ENCODE measurements around the gene TES. TPM values are rescaled to one million over a fixed set of nuclear protein-coding genes. Genes with fewer than 3 reads are reported as not detected.

Gene TES
- total RNA-seq, 1 donor from 2014 or later, result 82.8 TPM

GRCh38 chr7:116214921-116215320 lies 4.6 kb downstream of the TES start:
- no peaks in the 10 kb centered on the region for H3K27me3 Mint-ChIP-seq
- peak overlapping the region; percentile 19 for H3K27ac Mint-ChIP-seq
- ChIA-PET POLR2A (interaction anchor here (1.3 kb wide), 1 partner anchor 9 kb away, joined by 5 read pairs; no protein-coding TSS in a partner anchor), CTCF (interaction anchor here (1.4 kb wide), 1 partner anchor 41 kb away, joined by 3 read pairs; no protein-coding TSS in a partner anchor)
- TF ChIP-seq CTCF (IDR thresholded peaks at IDR 0.05), result no peak
- no peaks in the 10 kb centered on the region for H3K9me3 Mint-ChIP-seq
- peaks cover 28% of the 10 kb centered on the region for H3K36me3 Mint-ChIP-seq (ENCODE audit: low read depth)
- DNase-seq (no peak), ATAC-seq (ENCODE audit: low read depth) (no peak)
- H3K4me1 Mint-ChIP-seq, result peaks cover 77% of the 10 kb centered on the region
- H3K4me3 Mint-ChIP-seq, result peak overlapping the region; percentile 58
- intact Hi-C loops (cut with micrococcal nuclease), result loop anchor here (5.0 kb wide), 1 partner anchor 1293 kb away; the partner anchor contains the start of gene MDFIC

- CTCF ChIA-PET, result interaction anchor here (1.4 to 2.8 kb wide), 3 partner anchors 21 to 40 kb away, joined by 3 to 13 read pairs (median 5); no protein-coding TSS in a partner anchor
- Mint-ChIP-seq H3K4me1 (peaks cover 80% of the 10 kb centered on the region), H3K27me3 (no peaks in the 10 kb centered on the region), H3K9me3 (no peaks in the 10 kb centered on the region), H3K27ac (no peak overlapping the region), H3K36me3 (ENCODE audit: low read depth) (peaks cover 28% of the 10 kb centered on the region), H3K4me3 (no peak overlapping the region)
- ATAC-seq (ENCODE audit: low read depth) (no peak), DNase-seq (no peak)
- intact Hi-C loops (cut with micrococcal nuclease), result no loop called here
- TF ChIP-seq CTCF (IDR thresholded peaks at IDR 0.05), result no peak
- POLR2A ChIA-PET, result interaction anchor here (1.3 kb wide), 1 partner anchor 9 kb away, joined by 5 read pairs; no protein-coding TSS in a partner anchor
Measured at GRCh38 chr7:116215551-116215950, 5.2 kb downstream of the TES start.

- ChIA-PET CTCF (interaction anchor here (1.2 to 2.8 kb wide), 3 partner anchors 19 to 36 kb away, joined by 3 to 13 read pairs (median 5); no protein-coding TSS in a partner anchor), POLR2A (no interaction called here)
- H3K27me3 Mint-ChIP-seq, result no peaks in the 10 kb centered on the region
- ATAC-seq (ENCODE audit: low read depth) (no peak), DNase-seq (no peak)
- no peak overlapping the region for H3K4me3 Mint-ChIP-seq
- TF ChIP-seq CTCF (IDR thresholded peaks at IDR 0.05), result no peak
- intact Hi-C loops (cut with micrococcal nuclease), result loop anchor here (1.0 to 2.0 kb wide), 2 partner anchors 7 to 16 kb away; no protein-coding TSS in a partner anchor
- H3K9me3 Mint-ChIP-seq, result no peaks in the 10 kb centered on the region
- H3K27ac Mint-ChIP-seq, result no peak overlapping the region
- peaks cover 84% of the 10 kb centered on the region for H3K4me1 Mint-ChIP-seq
- peaks cover 19% of the 10 kb centered on the region for H3K36me3 Mint-ChIP-seq (ENCODE audit: low read depth)
Measured at GRCh38 chr7:116216956-116217571, 6.7 kb downstream of the TES start.

- H3K27ac Mint-ChIP-seq, result no peak overlapping the region
- ChIA-PET POLR2A (no interaction called here), CTCF (interaction anchor here (1.2 to 2.8 kb wide), 2 partner anchors 18 to 38 kb away, joined by 3 to 13 read pairs; no protein-coding TSS in a partner anchor)
- TF ChIP-seq CTCF (IDR thresholded peaks at IDR 0.05), result no peak
- DNase-seq (no peak), ATAC-seq (ENCODE audit: low read depth) (no peak)
- no peaks in the 10 kb centered on the region for H3K27me3 Mint-ChIP-seq
- no peaks in the 10 kb centered on the region for H3K9me3 Mint-ChIP-seq
- peak overlapping the region; percentile 28 for H3K4me3 Mint-ChIP-seq
- intact Hi-C loops (cut with micrococcal nuclease), result loop anchor here (2.0 kb wide), 1 partner anchor 15 kb away; no protein-coding TSS in a partner anchor
- peaks cover 20% of the 10 kb centered on the region for H3K36me3 Mint-ChIP-seq (ENCODE audit: low read depth)
- peaks cover 83% of the 10 kb centered on the region for H3K4me1 Mint-ChIP-seq
Measured at GRCh38 chr7:116218051-116218645, 7.8 kb downstream of the TES start.

- ChIA-PET POLR2A (interaction anchor here (0.8 to 2.3 kb wide), 2 partner anchors 8 to 10 kb away, joined by 3 to 14 read pairs; partner anchors contain the start of gene TES), CTCF (interaction anchor here (0.8 to 2.1 kb wide), 3 partner anchors 13 to 80 kb away, joined by 3 to 11 read pairs (median 4); no protein-coding TSS in a partner anchor)
- no peak for DNase-seq
- no peaks in the 10 kb centered on the region for H3K9me3 Mint-ChIP-seq
- H3K27me3 Mint-ChIP-seq, result no peaks in the 10 kb centered on the region
- no peak overlapping the region for H3K27ac Mint-ChIP-seq
- ATAC-seq (ENCODE audit: low read depth), result no peak
- intact Hi-C loops (cut with micrococcal nuclease), result loop anchor here (1.0 to 2.0 kb wide), 2 partner anchors 7 to 14 kb away; no protein-coding TSS in a partner anchor
- TF ChIP-seq CTCF (IDR thresholded peaks at IDR 0.05), result no peak
- no peak overlapping the region for H3K4me3 Mint-ChIP-seq
- peaks cover 20% of the 10 kb centered on the region for H3K36me3 Mint-ChIP-seq (ENCODE audit: low read depth)
- H3K4me1 Mint-ChIP-seq, result peaks cover 83% of the 10 kb centered on the region
Measured at GRCh38 chr7:116218747-116219146, 8.4 kb downstream of the TES start.
